ENCODE results near the gene LYRM4. TPM values are rescaled to one million over a fixed set of nuclear protein-coding genes. Genes with fewer than 3 reads are reported as not detected.

The LYRM4 gene
- polyA plus RNA-seq, 1 donor from 2014 or later = 29.3 TPM

- Histone ChIP-seq H3F3A (ENCODE audit: insufficient read depth, low read length, poor library complexity, severe bottlenecking) (no peaks in the 10 kb centered on the region), H2AFZ (ENCODE audit: low read depth, low read length) (no peak overlapping the region), H3K9ac (ENCODE audit: low read length) (no peak overlapping the region), H3K36me3 (ENCODE audit: insufficient read depth, low read length) (no peaks in the 10 kb centered on the region), H3K4me2 (ENCODE audit: low read length) (no peak overlapping the region), H4K20me1 (ENCODE audit: insufficient read depth) (no peaks in the 10 kb centered on the region), H3K4me3 (ENCODE audit: low read length) (no peak overlapping the region), H3K27me3 (ENCODE audit: insufficient read depth, low read depth, low read length) (peaks cover 44% of the 10 kb centered on the region), H3K9me2 (ENCODE audit: insufficient read depth, low read length) (no peaks in the 10 kb centered on the region), H3K79me2 (replicated peaks; ENCODE audit: insufficient read depth, low read length) (no peaks in the 10 kb centered on the region), H3K27ac (ENCODE audit: low read length) (no peak overlapping the region), H3K9me3 (ENCODE audit: low read length) (no peaks in the 10 kb centered on the region)
- TF ChIP-seq SMC3 (conservative IDR thresholded peaks at IDR 0.05; ENCODE audit: poor library complexity) (no peak), EZH2 (IDR thresholded peaks at IDR 0.05; ENCODE audit: borderline replicate concordance, insufficient read depth, low read length, poor library complexity, severe bottlenecking) (no peak), TAF1 (IDR thresholded peaks at IDR 0.05; ENCODE audit: low read depth) (no peak), RAD21 (conservative IDR thresholded peaks at IDR 0.05) (no peak), MXI1 (conservative IDR thresholded peaks at IDR 0.05; ENCODE audit: poor library complexity, severe bottlenecking) (no peak), EP300 (conservative IDR thresholded peaks at IDR 0.05; ENCODE audit: poor library complexity, severe bottlenecking) (no peak), CTCF (IDR thresholded peaks at IDR 0.05; ENCODE audit: poor library complexity, severe bottlenecking) (no peak), POLR2AphosphoS5 (IDR thresholded peaks at IDR 0.05) (no peak), REST (IDR thresholded peaks at IDR 0.05; ENCODE audit: borderline replicate concordance) (no peak)
Measured at GRCh38 chr6:5082487-5083306, 178.1 kb downstream of the LYRM4 start.

- TF ChIP-seq CTCF (IDR thresholded peaks at IDR 0.05; ENCODE audit: poor library complexity, severe bottlenecking) = no peak
- no peak for TF ChIP-seq MXI1 (conservative IDR thresholded peaks at IDR 0.05; ENCODE audit: poor library complexity, severe bottlenecking)
- no peak for TF ChIP-seq EZH2 (IDR thresholded peaks at IDR 0.05; ENCODE audit: borderline replicate concordance, insufficient read depth, low read length, poor library complexity, severe bottlenecking)
- no peak for TF ChIP-seq TAF1 (IDR thresholded peaks at IDR 0.05; ENCODE audit: low read depth)
- no peak for TF ChIP-seq REST (IDR thresholded peaks at IDR 0.05; ENCODE audit: borderline replicate concordance)
- no peak for TF ChIP-seq RAD21 (conservative IDR thresholded peaks at IDR 0.05)
- no peak for TF ChIP-seq EP300 (conservative IDR thresholded peaks at IDR 0.05; ENCODE audit: poor library complexity, severe bottlenecking)
- TF ChIP-seq SMC3 (conservative IDR thresholded peaks at IDR 0.05; ENCODE audit: poor library complexity) = no peak
- peaks cover 37% of the 10 kb centered on the region for H3K27me3 ChIP-seq (ENCODE audit: insufficient read depth, low read depth, low read length)
- no peaks in the 10 kb centered on the region for H3K9me2 ChIP-seq (ENCODE audit: insufficient read depth, low read length)
- no peaks in the 10 kb centered on the region for H3K79me2 ChIP-seq (replicated peaks; ENCODE audit: insufficient read depth, low read length)
- no peaks in the 10 kb centered on the region for H3F3A ChIP-seq (ENCODE audit: insufficient read depth, low read length, poor library complexity, severe bottlenecking)
- H3K9ac ChIP-seq (ENCODE audit: low read length) = no peak overlapping the region
- H3K36me3 ChIP-seq (ENCODE audit: insufficient read depth, low read length) = no peaks in the 10 kb centered on the region
- no peaks in the 10 kb centered on the region for H4K20me1 ChIP-seq (ENCODE audit: insufficient read depth)
- no peak overlapping the region for H3K27ac ChIP-seq (ENCODE audit: low read length)
- H3K4me3 ChIP-seq (ENCODE audit: low read length) = no peak overlapping the region
- no peak overlapping the region for H3K4me2 ChIP-seq (ENCODE audit: low read length)
- no peaks in the 10 kb centered on the region for H3K9me3 ChIP-seq (ENCODE audit: low read length)
- no peak overlapping the region for H2AFZ ChIP-seq (ENCODE audit: low read depth, low read length)
Measured at GRCh38 chr6:5081955-5082354, 178.8 kb downstream of the LYRM4 start.

Measured in neural cell (in vitro differentiated cells).